GM13977 (cell line): Measurements from ENCODE around the gene GSG1L.

Experiments used
- DNase-seq: peaks from one replicate; pipeline ENCODE4 v3.0.0; 2012; ENCODE audit warnings: low spot score
- CTCF ChIP-seq: IDR thresholded peaks from 2 replicates; pipeline ENCODE4 v1.5.1; 2012; ENCODE audit warnings: mild to moderate bottlenecking, control low read depth; ENCODE audit not compliant: insufficient read depth; ENCODE audit errors: extremely low read depth, missing control alignments
- in situ Hi-C: fragments of 300-500 bp; cut with MboI; formaldehyde crosslinking; loops from one replicate; pipeline ENCODE4 v1.12.0; 2022; ENCODE audit warnings: low sequenced_read_pairs, low pct_unique_long_range_greater_than_20kb, mixed read lengths, inconsistent platforms; ENCODE audit not compliant: unreplicated experiment

GSG1L gene

GRCh38 chr16:27766236-27766925 is 297.1 kb downstream of the GSG1L start:
- TF ChIP-seq CTCF: no peak
- DNase-seq: no peak
- in situ Hi-C loops: no loop called here

GRCh38 chr16:27764869-27765675 is 298.4 kb downstream of the GSG1L start:
- in situ Hi-C loops: no loop called here
- TF ChIP-seq CTCF: no peak
- DNase-seq: no peak

- no peak for TF ChIP-seq CTCF
- in situ Hi-C loops: no loop called here
Observed at GRCh38 chr16:27764427-27764826, 299.1 kb downstream of the GSG1L start.

GRCh38 chr16:27762441-27762840 is 301.1 kb downstream of the GSG1L start:
- DNase-seq: no peak
- in situ Hi-C loops: no loop called here
- no peak for TF ChIP-seq CTCF

More at GRCh38 chr16:27764427-27764826, 299.1 kb downstream of the GSG1L start:
- no peak for DNase-seq

GRCh38 chr16:27761816-27762215 is 301.7 kb downstream of the GSG1L start:
- no peak for DNase-seq
- no peak for TF ChIP-seq CTCF

GRCh38 chr16:27760789-27761176 is 302.7 kb downstream of the GSG1L start:
- TF ChIP-seq CTCF: no peak
- no peak for DNase-seq
- in situ Hi-C loops: no loop called here

More at GRCh38 chr16:27761816-27762215, 301.7 kb downstream of the GSG1L start:
- in situ Hi-C loops: no loop called here
